Middle frontal gyrus (tissue), 1 donor: Measurements from ENCODE around the gene PLTP.

Experiments
- DNase-seq: peaks from one replicate; pipeline ENCODE4 v3.0.0-alpha.2; 2015; ENCODE audit warnings: low spot score; ENCODE audit errors: extremely low spot score

PLTP gene

GRCh38 chr20:45850926-45851325, 61.0 kb downstream of the PLTP start:
- no peak for DNase-seq

GRCh38 chr20:45850238-45850637, 61.7 kb downstream of the PLTP start:
- no peak for DNase-seq

GRCh38 chr20:45848969-45849582, 62.9 kb downstream of the PLTP start:
- no peak for DNase-seq
